Hair follicle dermal papilla cell (primary cell): ENCODE data around the gene STMP1. TPM values are rescaled to one million over a fixed set of nuclear protein-coding genes. Genes with fewer than 3 reads are reported as not detected.

Experiments
- small RNA-seq: library from RNA; depleted of rRNA; stranded (forward); fragments of <200 nt; gene quantifications from one replicate; pipeline ENCODE3, GENCODE V24; 2012
- total RNA-seq: library from RNA; depleted of rRNA; stranded (reverse); fragments of >200 nt; gene quantifications from 2 replicates; pipeline ENCODE4 v1.2.3, GENCODE V29; 2012

STMP1 gene
- total RNA-seq, result 13.4 and 13.5 TPM in 2 replicates

DNA sequence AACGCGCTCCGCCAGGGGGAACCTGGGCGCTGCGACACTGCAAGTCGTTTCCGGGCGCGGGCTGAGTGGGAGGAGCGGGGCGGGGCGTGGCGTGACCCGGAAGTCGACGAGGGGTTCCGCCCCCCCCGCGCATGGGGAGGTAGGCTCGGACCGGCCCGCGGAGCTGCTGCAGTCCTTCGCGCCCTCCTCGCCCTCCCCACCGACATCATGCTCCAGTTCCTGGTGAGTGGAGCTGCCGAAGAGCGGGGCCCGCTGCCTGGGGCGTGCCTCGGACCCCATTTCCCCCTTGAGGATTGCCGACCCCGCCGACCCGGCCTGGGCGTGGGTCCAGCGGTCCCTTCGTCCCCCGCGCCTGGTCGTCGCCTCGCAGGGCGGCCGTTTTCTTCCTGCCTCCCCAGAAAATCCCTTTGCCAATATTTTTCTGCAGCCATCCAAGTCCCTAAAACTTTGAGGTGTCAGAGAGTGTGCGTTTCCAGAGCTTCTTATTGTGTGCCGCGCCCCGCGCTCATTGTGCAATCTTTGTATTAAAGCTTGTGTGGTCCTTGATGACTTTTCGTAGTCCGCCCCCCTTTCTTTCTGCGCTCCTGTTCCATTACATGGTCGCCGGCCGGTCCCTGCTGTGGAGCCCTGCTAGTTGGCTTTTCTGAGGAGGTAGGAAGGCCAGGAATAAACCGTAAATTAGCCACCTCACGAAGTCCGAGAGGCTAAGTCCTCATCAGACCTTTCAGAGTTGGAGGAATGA is at the start of gene STMP1:
STMP1 (plus strand) TSS at position 142 of the 742 bp plus-strand sequence.

Small RNAs within 50 kb of the gene (small RNA-seq; reads per million reads assigned to genes)
- gene RNU6-1154P, result not detected

Other genes starting within 250 kb of the STMP1 start
- gene CNOT4, start 152.4 kb upstream of the STMP1 start, total RNA-seq, result 13.4 and 19.1 TPM in 2 replicates
- 33.9 and 42.2 TPM in 2 replicates for gene NUP205, start 104.6 kb upstream of the STMP1 start, total RNA-seq
- 0.16 and 0.97 TPM in 2 replicates for gene SLC13A4, start 65.7 kb downstream of the STMP1 start, total RNA-seq
- gene FAM180A, start 86.3 kb downstream of the STMP1 start, total RNA-seq, result 33.4 and 34.4 TPM in 2 replicates